H1 (cell line): ENCODE results near the gene DDX42. TPM values are rescaled to one million over a fixed set of nuclear protein-coding genes. Genes with fewer than 3 reads are reported as not detected.

ENCODE experiments used
- CTCF ChIA-PET: fragments of 300-600 bp; sonication (Branson Sonifier 250); formaldehyde crosslinking; loops from one replicate; lab custom pipeline; 2021; ENCODE audit not compliant: partially characterized antibody; lab: Charles Lee
- POLR2A ChIA-PET: fragments of 300-600 bp; sonication (Branson Sonifier 250); formaldehyde crosslinking; loops from one replicate; lab custom pipeline; 2021; ENCODE audit warnings: inconsistent platforms; ENCODE audit not compliant: partially characterized antibody; lab: Charles Lee
- DNase-seq, 2 experiments: peaks; one replicate each; pipeline versions ENCODE4 v3.0.0 to v3.0.0-alpha.2; 2010 to 2022; ENCODE audit warnings: low spot score in 2 of 2, low read depth in 1 of 2, mixed read lengths in 1 of 2
- FAIRE-seq: peaks from 2 replicates; lab custom pipeline; 2011; peaks lifted over from hg19 to GRCh38; lab: Jason Lieb, UNC
- H2AFZ ChIP-seq: 2 replicates; pipeline ENCODE4 v1.8.1; 2012; ENCODE audit warnings: low read length, inconsistent platforms
- H2AK5ac ChIP-seq: 2 replicates; pipeline ENCODE4 v1.6.1; 2013; ENCODE audit warnings: low read depth, low read length
- H2BK120ac ChIP-seq: replicated peaks from 2 replicates; pipeline ENCODE3; 2013; ENCODE audit warnings: low read depth, low read length, inconsistent platforms
- H2BK12ac ChIP-seq: 2 replicates; pipeline ENCODE4 v1.6.1; 2013; ENCODE audit warnings: low read depth, low read length
- H2BK15ac ChIP-seq: 2 replicates; pipeline ENCODE4 v1.6.1; 2013; ENCODE audit warnings: low read length
- H2BK20ac ChIP-seq: 2 replicates; pipeline ENCODE4 v1.6.1; 2013; ENCODE audit warnings: low read length
- H2BK5ac ChIP-seq: 2 replicates; pipeline ENCODE4 v1.6.1; 2013; ENCODE audit warnings: low read depth, low read length
- H3K14ac ChIP-seq: 2 replicates; pipeline ENCODE4 v1.6.1; 2013; ENCODE audit warnings: inconsistent platforms; ENCODE audit not compliant: insufficient read length
- H3K18ac ChIP-seq: 2 replicates; pipeline ENCODE4 v1.6.1; 2013; ENCODE audit warnings: low read length; ENCODE audit errors: extremely low read depth
- H3K23ac ChIP-seq: 2 replicates; pipeline ENCODE4 v1.6.1; 2013; ENCODE audit warnings: inconsistent platforms; ENCODE audit not compliant: insufficient read length
- H3K23me2 ChIP-seq: 2 replicates; pipeline ENCODE4 v1.6.1; 2013; ENCODE audit warnings: low read depth, low read length
- H3K27ac ChIP-seq: 2 replicates; pipeline ENCODE4 v1.6.1; 2011; ENCODE audit warnings: low read depth, low read length, inconsistent platforms
- H3K27me3 ChIP-seq, 4 experiments: replicated peaks in 1 of 4; 1 replicate in 1 of 4; 2 replicates in 3 of 4; pipeline versions ENCODE4 v1.6.1 to v1.8.1; 2011 to 2013; ENCODE audit warnings: low read length in 3 of 4, mild to moderate bottlenecking in 3 of 4, inconsistent platforms in 2 of 4, mixed read lengths in 2 of 4, moderate library complexity in 1 of 4; ENCODE audit not compliant: control insufficient read depth in 3 of 4, insufficient read depth in 3 of 4; ENCODE audit errors: extremely low read depth in 1 of 4
- H3K36me3 ChIP-seq, 4 experiments: 2 replicates each; pipeline versions ENCODE4 v1.6.1 to v1.8.1; 2011 to 2013; ENCODE audit warnings: mild to moderate bottlenecking in 4 of 4, low read length in 3 of 4, moderate library complexity in 2 of 4, control low read depth in 1 of 4, inconsistent platforms in 1 of 4; ENCODE audit not compliant: insufficient read depth in 4 of 4, control insufficient read depth in 2 of 4
- H3K4ac ChIP-seq: replicated peaks from 2 replicates; pipeline ENCODE3; 2013; ENCODE audit warnings: low read length, low read depth, mixed read lengths, inconsistent platforms; ENCODE audit not compliant: insufficient read length
- H3K4me1 ChIP-seq, 4 experiments: replicated peaks in 1 of 4; 1 replicate in 1 of 4; 2 replicates in 3 of 4; pipeline versions ENCODE4 v1.6.1 to v1.8.1; 2011 to 2013; ENCODE audit warnings: low read length in 3 of 4, inconsistent platforms in 2 of 4, mixed read lengths in 1 of 4; ENCODE audit not compliant: insufficient read depth in 4 of 4, control insufficient read depth in 3 of 4
- H3K4me2 ChIP-seq, 2 experiments: 2 replicates each; pipeline versions ENCODE4 v1.6.1 to v1.8.1; 2011 to 2013; ENCODE audit warnings: low read depth in 2 of 2, low read length in 2 of 2, control low read depth in 1 of 2, inconsistent platforms in 1 of 2, mild to moderate bottlenecking in 1 of 2; ENCODE audit not compliant: insufficient read depth in 1 of 2
- H3K4me3 ChIP-seq, 4 experiments: fragments of 200-600, 300-600 bp in 1 of 4; sonication (generic), shearing (Covaris generic), sonication (Bioruptor Twin) in 1 of 4; 2 replicates each; pipeline versions ENCODE4 v1.5.1 to v1.8.1; 2011 to 2016; ENCODE audit warnings: low read length in 4 of 4, low read depth in 3 of 4, control low read depth in 2 of 4, inconsistent platforms in 2 of 4, mild to moderate bottlenecking in 2 of 4, mixed read lengths in 1 of 4, moderate library complexity in 1 of 4; ENCODE audit not compliant: insufficient read depth in 2 of 4; ENCODE audit errors: extremely low read depth in 1 of 4
- H3K56ac ChIP-seq: replicated peaks from 2 replicates; pipeline ENCODE3; 2013; ENCODE audit warnings: low read depth, mild to moderate bottlenecking, mixed read lengths, low read length, inconsistent platforms; ENCODE audit not compliant: insufficient read length
- H3K79me1 ChIP-seq: 2 replicates; pipeline ENCODE4 v1.6.1; 2013; ENCODE audit warnings: low read depth, low read length, control low read depth
- H3K79me2 ChIP-seq, 2 experiments: 2 replicates each; pipeline versions ENCODE4 v1.6.1 to v1.8.1; 2012 to 2013; ENCODE audit warnings: low read length in 2 of 2, mild to moderate bottlenecking in 2 of 2, inconsistent platforms in 1 of 2; ENCODE audit not compliant: insufficient read depth in 2 of 2, control insufficient read depth in 1 of 2
- H3K9ac ChIP-seq, 4 experiments: replicated peaks in 1 of 4; 1 replicate in 1 of 4; 2 replicates in 3 of 4; pipeline versions ENCODE4 v1.6.1 to v1.8.1; 2011 to 2013; ENCODE audit warnings: low read depth in 3 of 4, low read length in 3 of 4, control low read depth in 2 of 4, mild to moderate bottlenecking in 2 of 4, moderate library complexity in 2 of 4, inconsistent platforms in 1 of 4; ENCODE audit errors: extremely low read depth in 1 of 4
- H3K9me3 ChIP-seq, 2 experiments: 2 replicates each; pipeline versions ENCODE4 v1.6.1 to v1.8.1; 2012 to 2013; ENCODE audit warnings: mild to moderate bottlenecking in 2 of 2, moderate library complexity in 2 of 2, control low read depth in 1 of 2, inconsistent platforms in 1 of 2, low read depth in 1 of 2, low read length in 1 of 2, mixed read lengths in 1 of 2; ENCODE audit not compliant: insufficient read depth in 2 of 2
- H4K20me1 ChIP-seq, 2 experiments: replicated peaks in 1 of 2; 2 replicates each; pipeline versions ENCODE3 to v1.8.1; 2011 to 2013; ENCODE audit warnings: inconsistent platforms in 2 of 2, low read length in 2 of 2, mild to moderate bottlenecking in 1 of 2; ENCODE audit not compliant: insufficient read depth in 2 of 2, control insufficient read depth in 1 of 2
- H4K5ac ChIP-seq: 2 replicates; pipeline ENCODE4 v1.6.1; 2013; ENCODE audit warnings: low read length, low read depth, mixed read lengths, inconsistent platforms; ENCODE audit not compliant: insufficient read length
- H4K8ac ChIP-seq: 2 replicates; pipeline ENCODE4 v1.8.0; 2013; ENCODE audit warnings: mild to moderate bottlenecking, moderate library complexity, low read length, inconsistent platforms; ENCODE audit not compliant: insufficient read depth; ENCODE audit errors: extremely low read depth
- H4K91ac ChIP-seq: replicated peaks from 2 replicates; pipeline ENCODE3; 2013; ENCODE audit warnings: low read length, mixed read lengths, inconsistent platforms; ENCODE audit not compliant: insufficient read length
- CREB1 ChIP-seq: IDR thresholded peaks from 2 replicates; pipeline ENCODE4 v1.6.1; 2012; ENCODE audit warnings: inconsistent platforms
- EZH2 ChIP-seq: fragments of 200-600 bp; sonication (generic); IDR thresholded peaks from 2 replicates; pipeline ENCODE4 v1.7.1; 2012; ENCODE audit warnings: low read depth, mild to moderate bottlenecking, moderate library complexity, low read length, inconsistent platforms; ENCODE audit not compliant: severe bottlenecking
- JUND ChIP-seq: IDR thresholded peaks from 2 replicates; pipeline ENCODE4 v1.6.1; 2011; ENCODE audit warnings: mild to moderate bottlenecking, improper control_type of control experiment, low read length
- NRF1 ChIP-seq: IDR thresholded peaks from 2 replicates; pipeline ENCODE4 v1.6.1; 2011; ENCODE audit warnings: mild to moderate bottlenecking, low read depth, low read length, improper control_type of control experiment
- PHF8 ChIP-seq: fragments of 200-600 bp; sonication (generic); conservative IDR thresholded peaks from 2 replicates; pipeline ENCODE4 v1.7.1; 2012; ENCODE audit warnings: low read depth, mild to moderate bottlenecking, inconsistent platforms, low read length, moderate library complexity
- POLR2A ChIP-seq, 2 experiments: IDR thresholded peaks; 1 replicate in 1 of 2; 2 replicates in 1 of 2; pipeline ENCODE4 v1.6.1; 2011; ENCODE audit warnings: low read depth in 2 of 2, low read length in 2 of 2, mild to moderate bottlenecking in 2 of 2; ENCODE audit errors: control extremely low read depth in 1 of 2
- SAP30 ChIP-seq: fragments of 300-600 bp; sonication (generic); IDR thresholded peaks from 2 replicates; pipeline ENCODE4 v1.7.1; 2012; ENCODE audit warnings: low read length, moderate library complexity, mild to moderate bottlenecking, inconsistent platforms; ENCODE audit not compliant: insufficient read depth, insufficient replicate concordance
- SP2 ChIP-seq: IDR thresholded peaks from 2 replicates; pipeline ENCODE4 v1.6.1; 2012; ENCODE audit warnings: mild to moderate bottlenecking, low read length, inconsistent platforms
- SP4 ChIP-seq: IDR thresholded peaks from 2 replicates; pipeline ENCODE4 v1.6.1; 2012; ENCODE audit warnings: low read length, inconsistent platforms
- WGBS, 2 experiments: shearing (Covaris generic) in 1 of 2; methylation state at CpG; one replicate each; pipeline versions ENCODE4 v1.1.6 to v1.1.7; 2013 to 2015; ENCODE audit warnings: low lambda C conversion rate in 2 of 2, mixed read lengths in 2 of 2, inconsistent platforms in 1 of 2, low coverage in 1 of 2, missing lambda C conversion rate in 1 of 2; ENCODE audit not compliant: insufficient replicate concordance in 2 of 2, insufficient coverage in 1 of 2, insufficient read length in 1 of 2; ENCODE audit errors: extremely low coverage in 1 of 2, missing lambda C conversion rate in 1 of 2; 5-methylcytosine and 5-hydroxymethylcytosine counted together
- polyA plus RNA-seq, 7 experiments: library from polyadenylated mRNA; depleted of rRNA in 3 of 7; stranded (reverse) in 5 of 7; unstranded in 2 of 7; fragments of >200 nt in 5 of 7; fragments of 200-250 nt in 2 of 7; gene quantifications; 1 replicate in 5 of 7; 2 replicates in 1 of 7; 4 replicates in 1 of 7; pipeline versions ENCODE4 v1.2.1 to v1.2.3, GENCODE V29; 2011 to 2013; ENCODE audit warnings: missing spikeins in 2 of 7, mixed read lengths in 2 of 7
- total RNA-seq: library from RNA; stranded (reverse); fragmentation: NEBNext Ultra II Directional; extraction: Animal tissue kit (Norgen Biotek cat#: 25700); gene quantifications from 2 replicates; pipeline ENCODE4 v1.2.1, GENCODE V29; 2021
- TF ChIP-seq, protein P1 (sequence below), 3 experiments: IDR thresholded peaks; 1 replicate in 2 of 3; 2 replicates in 1 of 3; pipeline versions ENCODE4 v1.5.1 to v1.6.1; 2011; ENCODE audit warnings: low read length in 3 of 3, mild to moderate bottlenecking in 3 of 3, inconsistent platforms in 2 of 3, low read depth in 1 of 3, moderate library complexity in 1 of 3; ENCODE audit not compliant: insufficient read depth in 1 of 3; ENCODE audit errors: control extremely low read depth in 1 of 3

Gene DDX42
- total and polyA plus RNA-seq, 2 of the 8 experiments (the other 6 are each of a cell fraction or from before 2014, with no cell fraction given) = 40.6 to 114 TPM

DNA sequence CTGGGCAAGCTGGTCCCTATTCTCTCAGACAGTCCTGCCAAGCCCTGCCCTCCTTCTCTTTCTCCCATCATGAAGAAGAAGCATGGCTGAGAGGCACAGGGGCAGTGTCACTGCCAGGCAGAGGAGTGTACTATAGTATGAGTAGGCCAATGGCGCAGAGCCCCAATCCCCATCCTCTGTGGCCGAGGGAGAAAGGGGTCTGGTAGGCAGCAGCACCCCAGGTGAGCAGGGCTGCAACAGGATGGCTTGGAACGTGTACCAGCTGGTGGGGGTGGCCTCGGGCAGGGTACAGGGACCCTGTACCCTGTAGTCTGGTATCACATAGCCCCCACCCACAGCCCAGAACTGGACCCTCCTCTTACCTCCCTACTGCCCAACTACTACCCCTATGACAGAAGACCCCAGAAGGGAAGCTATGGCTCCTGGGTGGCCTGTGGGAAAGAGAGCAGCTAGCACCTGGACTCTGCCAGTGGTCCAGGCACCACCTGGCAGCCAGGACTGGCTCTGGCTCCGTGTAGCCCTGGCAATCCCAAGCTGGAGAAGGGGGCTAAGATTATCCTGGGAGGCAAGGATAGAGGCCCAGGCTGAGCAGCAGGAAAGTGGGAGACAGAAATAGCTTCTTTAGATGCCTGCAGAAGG lies 64.1 kb downstream of the DDX42 start:
- CTCF ChIA-PET = interaction anchor here (0.8 to 2.9 kb wide), 9 partner anchors 9 to 137 kb away, joined by 3 to 15 read pairs (median 5); no protein-coding TSS in a partner anchor
- no peak overlapping the region for H3K23ac ChIP-seq
- 0 out of 2 replicates have a peak overlapping the region, but pooled peaks have one; percentile 31 for H3K27ac ChIP-seq
- no peak for TF ChIP-seq SP2
- TF ChIP-seq SAP30 = no peak
- TF ChIP-seq PHF8 = no peak
- TF ChIP-seq, protein P1, sequence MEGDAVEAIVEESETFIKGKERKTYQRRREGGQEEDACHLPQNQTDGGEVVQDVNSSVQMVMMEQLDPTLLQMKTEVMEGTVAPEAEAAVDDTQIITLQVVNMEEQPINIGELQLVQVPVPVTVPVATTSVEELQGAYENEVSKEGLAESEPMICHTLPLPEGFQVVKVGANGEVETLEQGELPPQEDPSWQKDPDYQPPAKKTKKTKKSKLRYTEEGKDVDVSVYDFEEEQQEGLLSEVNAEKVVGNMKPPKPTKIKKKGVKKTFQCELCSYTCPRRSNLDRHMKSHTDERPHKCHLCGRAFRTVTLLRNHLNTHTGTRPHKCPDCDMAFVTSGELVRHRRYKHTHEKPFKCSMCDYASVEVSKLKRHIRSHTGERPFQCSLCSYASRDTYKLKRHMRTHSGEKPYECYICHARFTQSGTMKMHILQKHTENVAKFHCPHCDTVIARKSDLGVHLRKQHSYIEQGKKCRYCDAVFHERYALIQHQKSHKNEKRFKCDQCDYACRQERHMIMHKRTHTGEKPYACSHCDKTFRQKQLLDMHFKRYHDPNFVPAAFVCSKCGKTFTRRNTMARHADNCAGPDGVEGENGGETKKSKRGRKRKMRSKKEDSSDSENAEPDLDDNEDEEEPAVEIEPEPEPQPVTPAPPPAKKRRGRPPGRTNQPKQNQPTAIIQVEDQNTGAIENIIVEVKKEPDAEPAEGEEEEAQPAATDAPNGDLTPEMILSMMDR (IDR thresholded peaks at IDR 0.05; ENCODE audit: control extremely low read depth in 1 of 3, insufficient read depth in 1 of 3, low read depth in 1 of 3, low read length in 3 of 3) = no peak
- no peak for TF ChIP-seq POLR2A (IDR thresholded peaks at IDR 0.05; ENCODE audit: control extremely low read depth in 1 of 2, low read depth in 2 of 2, low read length in 2 of 2)
- no peak for TF ChIP-seq EZH2
- TF ChIP-seq JUND = no peak
- no peak for TF ChIP-seq NRF1
- TF ChIP-seq CREB1 = no peak
- no peak for TF ChIP-seq SP4

More for the DNA sequence above, 64.1 kb downstream of the DDX42 start:
- no peak overlapping the region for H2AK5ac ChIP-seq
- H2BK15ac ChIP-seq = peak overlapping the region; percentile 12; the same call in 1 of the 2 replicates
- H3K18ac ChIP-seq = no peak overlapping the region
- H3K56ac ChIP-seq = no peak overlapping the region
- peaks cover 8% of the 10 kb centered on the region for H3K23me2 ChIP-seq
- H3K4ac ChIP-seq = no peak overlapping the region
- H2BK20ac ChIP-seq = no peak overlapping the region
- H2BK12ac ChIP-seq = 0 out of 2 replicates have a peak overlapping the region, but pooled peaks have one; percentile 29
- peaks cover 20% of the 10 kb centered on the region for H3K79me1 ChIP-seq
- no peaks in the 10 kb centered on the region for H3K27me3 ChIP-seq
- POLR2A ChIA-PET = interaction anchor here (0.6 to 32.3 kb wide), 9 partner anchors 11 to 308 kb away, joined by 3 to 593 read pairs (median 4); partner anchors contain the start of genes CCDC47, DDX42, FTSJ3 and LIMD2
- WGBS, 2 experiments = 83% methylated on average over 5 of the region's 5 CpGs; no CpG with 5 or more reads in 1 of the 2 experiments
- no peak overlapping the region for H4K5ac ChIP-seq
- no peak overlapping the region for H3K14ac ChIP-seq
- H2BK5ac ChIP-seq = peak overlapping the region; percentile 71
- 0 out of 8 replicates have a peak overlapping the region, but pooled peaks of 1 of the 4 experiments have one; percentile 19 for H3K4me3 ChIP-seq
- H4K20me1 ChIP-seq = peaks cover 1 to 13% of the 10 kb centered on the region in 2 experiments
- peaks cover 11 to 42% of the 10 kb centered on the region in 2 experiments for H3K79me2 ChIP-seq
- H3K4me1 ChIP-seq = peaks cover 3 to 28% (median 26%) of the 10 kb centered on the region in 4 experiments
- H2AFZ ChIP-seq = no peak overlapping the region
- H3K9ac ChIP-seq = no peak overlapping the region
- peak overlapping the region; percentile 48 for H4K91ac ChIP-seq
- H3K36me3 ChIP-seq = peaks cover 11 to 21% (median 17%) of the 10 kb centered on the region in 4 experiments
- no peak for FAIRE-seq
- no peak overlapping the region for H2BK120ac ChIP-seq
- H4K8ac ChIP-seq = 0 out of 2 replicates have a peak overlapping the region, but pooled peaks have one; percentile 40
- DNase-seq = no peak
- H3K9me3 ChIP-seq = no peaks in the 10 kb centered on the region
- H3K4me2 ChIP-seq = peak overlapping the region; percentile 5 to 54; a peak in 1 of 4 replicates
